ENCODE results near the gene TSPAN18. TPM values are rescaled to one million over a fixed set of nuclear protein-coding genes. Genes with fewer than 3 reads are reported as not detected.

TSPAN18 gene
- total RNA-seq, 1 experiment from 2014 or later = 18.3 TPM

DNA sequence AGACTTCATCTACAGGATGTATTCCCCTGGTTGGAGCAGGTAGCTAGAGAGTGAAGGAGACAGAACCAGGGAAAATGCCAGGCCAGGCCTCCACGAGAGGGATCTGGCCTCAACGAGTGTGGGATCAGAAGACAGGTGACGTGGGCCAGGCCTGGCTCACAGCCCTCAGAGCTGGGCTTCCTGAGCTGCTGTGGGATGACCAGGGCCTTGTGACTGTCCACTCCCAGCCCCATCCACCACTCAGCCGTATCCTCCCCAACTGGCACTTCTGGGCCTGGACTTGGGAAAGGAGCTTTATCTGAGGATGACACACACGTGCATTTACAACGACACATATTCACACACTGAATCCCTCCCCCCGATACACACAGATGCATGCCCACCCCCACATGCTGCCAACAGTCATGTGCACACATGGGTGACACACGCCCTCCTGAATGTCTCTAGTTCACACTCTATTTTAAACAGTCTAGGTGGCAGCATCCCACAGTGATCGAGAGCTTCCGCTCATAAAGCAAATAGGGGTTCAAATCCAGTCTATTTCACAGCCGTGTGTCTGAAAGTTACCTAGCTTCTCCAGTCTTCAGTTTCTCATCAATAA lies 130.8 kb downstream of the TSPAN18 start:
- H3K9ac ChIP-seq (ENCODE audit: low read length) = no peak overlapping the region
- ChIA-PET POLR2A (no interaction called here), CTCF (no interaction called here), RAD21 (ENCODE audit: low non-redundant PET in 1 of 2, low total read pairs in 2 of 2, uncharacterized antibody in 2 of 2, unreplicated experiment in 2 of 2) (no interaction called here)
- no peak overlapping the region for H2AFZ ChIP-seq (ENCODE audit: low read depth, low read length, poor library complexity, severe bottlenecking)
- no peaks in the 10 kb centered on the region for H3K79me2 ChIP-seq (ENCODE audit: insufficient read depth, low read length)
- no peak for DNase-seq (ENCODE audit: low read depth, low spot score)
- H3K9me3 ChIP-seq (ENCODE audit: control insufficient read depth in 1 of 2, insufficient read depth in 1 of 2, low read depth in 1 of 2, low read length in 2 of 2) = no peaks in the 10 kb centered on the region
- no TSS peak for BruUV-seq (replicated peaks)
- intact Hi-C loops (cut with micrococcal nuclease) = no loop called here
- ATAC-seq = no peak
- no peak overlapping the region for H3K4me2 ChIP-seq (ENCODE audit: low read length)
- no peaks in the 10 kb centered on the region for H3K36me3 ChIP-seq (ENCODE audit: control insufficient read depth in 1 of 2, insufficient read depth in 2 of 2, low read length in 2 of 2)
- no peaks in the 10 kb centered on the region for H3K9me2 ChIP-seq (ENCODE audit: insufficient read depth)
- no peak overlapping the region for H3K27ac ChIP-seq (ENCODE audit: low read depth, low read length)
- H3K4me3 ChIP-seq (replicated peaks in 1 of 2; ENCODE audit: low read depth in 1 of 2, low read length in 2 of 2) = no peak overlapping the region
- H3K4me1 ChIP-seq (ENCODE audit: control insufficient read depth in 1 of 2, insufficient read depth in 2 of 2, low read length in 2 of 2) = peaks cover 11 to 31% of the 10 kb centered on the region in 2 experiments
- no peaks in the 10 kb centered on the region for H3K27me3 ChIP-seq (ENCODE audit: insufficient read depth, low read length)
- TF ChIP-seq, protein P1, sequence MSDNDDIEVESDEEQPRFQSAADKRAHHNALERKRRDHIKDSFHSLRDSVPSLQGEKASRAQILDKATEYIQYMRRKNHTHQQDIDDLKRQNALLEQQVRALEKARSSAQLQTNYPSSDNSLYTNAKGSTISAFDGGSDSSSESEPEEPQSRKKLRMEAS (IDR thresholded peaks at IDR 0.05) = no peak
- TF ChIP-seq SRF (IDR thresholded peaks at IDR 0.05; ENCODE audit: low read depth) (no peak), SP1 (IDR thresholded peaks at IDR 0.05; ENCODE audit: low read depth) (no peak), SIN3A (IDR thresholded peaks at IDR 0.05; ENCODE audit: low read depth) (no peak), FOSL1 (IDR thresholded peaks at IDR 0.05; ENCODE audit: low read depth) (no peak), CEBPB (IDR thresholded peaks at IDR 0.05; ENCODE audit: low read depth) (no peak), ZNF274 (IDR thresholded peaks at IDR 0.05; ENCODE audit: low read depth, low read length) (no peak), EGR1 (IDR thresholded peaks at IDR 0.05; ENCODE audit: low read depth) (no peak), EZH2 (IDR thresholded peaks at IDR 0.05) (no peak), POLR2A (IDR thresholded peaks at IDR 0.05; ENCODE audit: borderline replicate concordance, extremely low read depth, insufficient read depth, insufficient read length) (no peak), ELF1 (IDR thresholded peaks at IDR 0.05; ENCODE audit: borderline replicate concordance, low read depth) (no peak), EZH2phosphoT487 (IDR thresholded peaks at IDR 0.05; ENCODE audit: borderline replicate concordance) (no peak)
- TF ChIP-seq, protein P2, sequence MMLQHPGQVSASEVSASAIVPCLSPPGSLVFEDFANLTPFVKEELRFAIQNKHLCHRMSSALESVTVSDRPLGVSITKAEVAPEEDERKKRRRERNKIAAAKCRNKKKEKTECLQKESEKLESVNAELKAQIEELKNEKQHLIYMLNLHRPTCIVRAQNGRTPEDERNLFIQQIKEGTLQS (IDR thresholded peaks at IDR 0.05) = no peak
- H4K20me1 ChIP-seq (ENCODE audit: insufficient read depth) = no peaks in the 10 kb centered on the region

Measured in HCT116 (cell line).